ACC112 (cell line): ENCODE measurements around the gene PDE9A.
"Not testable (repeated sequence)": the region's sequence is repeated elsewhere in the genome, so short reads cannot be mapped to it uniquely, and the experiment has no call there.

Experiments used
- H2AFZ ChIP-seq: fragments of 200-600 bp; sonication (generic); one replicate; pipeline ENCODE4 v1.6.0; 2017; ENCODE audit warnings: antibody characterized with exemption, low read length; ENCODE audit not compliant: unreplicated experiment
- H3K27ac ChIP-seq: fragments of 200-600 bp; sonication (generic); 2 replicates; pipeline ENCODE4 v1.5.1; 2014; ENCODE audit warnings: low read depth, mild to moderate bottlenecking, antibody characterized with exemption, low read length, moderate library complexity
- H3K27me3 ChIP-seq: fragments of 200-600 bp; sonication (generic); 2 replicates; pipeline ENCODE4 v1.6.1; 2014; ENCODE audit warnings: mild to moderate bottlenecking, antibody characterized with exemption, low read length, moderate library complexity, mixed read lengths; ENCODE audit not compliant: insufficient read depth
- H3K36me3 ChIP-seq: fragments of 200-600 bp; sonication (generic); 2 replicates; pipeline ENCODE4 v1.6.1; 2016; ENCODE audit warnings: mild to moderate bottlenecking, antibody characterized with exemption, low read length, moderate library complexity, mixed read lengths; ENCODE audit not compliant: insufficient read depth
- H3K4me1 ChIP-seq: fragments of 200-600 bp; sonication (generic); one replicate; pipeline ENCODE4 v1.6.1; 2016; ENCODE audit warnings: low read length, mixed read lengths; ENCODE audit not compliant: insufficient read depth, unreplicated experiment, control insufficient read depth
- H3K4me3 ChIP-seq: fragments of 200-600 bp; sonication (generic); 2 replicates; pipeline ENCODE4 v1.5.1; 2014; ENCODE audit warnings: mild to moderate bottlenecking, low read depth, low read length
- H3K79me2 ChIP-seq: fragments of 200-600 bp; sonication (generic); one replicate; pipeline ENCODE4 v1.6.0; 2016; ENCODE audit warnings: low read length; ENCODE audit not compliant: control insufficient read depth, unreplicated experiment, insufficient read depth

PDE9A gene

DNA sequence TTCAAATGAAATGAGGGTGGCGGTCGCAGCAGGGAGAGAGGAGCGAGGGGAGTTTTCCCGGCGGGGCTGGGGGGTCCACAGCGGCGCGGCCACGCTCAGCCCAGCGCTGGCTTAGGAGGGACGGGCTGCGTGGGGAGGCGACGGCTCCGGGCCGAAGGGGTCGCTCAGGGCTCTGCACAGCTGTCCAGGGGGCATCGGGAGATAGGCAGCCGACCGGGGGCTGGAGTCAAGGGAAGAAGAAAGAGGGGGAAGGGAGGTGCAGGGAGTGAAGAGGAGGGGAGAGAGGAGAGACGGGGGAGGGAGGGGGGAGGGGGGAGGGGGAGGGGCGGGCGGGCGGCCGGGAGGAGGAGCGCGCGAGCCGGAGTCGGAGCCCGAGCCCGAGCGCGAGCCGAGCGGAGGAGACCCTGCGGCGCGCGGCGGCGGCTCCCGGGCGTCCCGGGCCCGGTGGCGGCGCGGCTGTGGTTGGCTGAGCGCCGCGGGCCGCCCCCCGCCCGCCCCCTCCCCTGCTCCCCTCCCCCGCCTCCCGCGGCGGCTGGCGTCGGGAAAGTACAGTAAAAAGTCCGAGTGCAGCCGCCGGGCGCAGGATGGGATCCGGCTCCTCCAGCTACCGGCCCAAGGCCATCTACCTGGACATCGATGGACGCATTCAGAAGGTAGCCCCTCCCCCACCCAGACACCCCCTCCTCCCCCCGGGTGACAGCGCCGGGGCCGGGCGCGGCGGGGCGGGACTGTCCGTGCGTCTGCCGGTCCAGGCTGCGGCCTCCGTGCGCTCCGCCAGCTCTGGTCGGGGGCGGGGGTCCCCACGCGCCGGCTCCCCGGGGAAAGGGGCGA lies at the start of gene PDE9A:
Gene PDE9A, plus strand, starts transcription at position 391 of the 831 bp plus-strand sequence. Its CDS starts 194 bp downstream, at position 585.
- no peaks in the 10 kb centered on the region for H3K36me3 ChIP-seq
- peak within 1 kb of the TSS; percentile 77 for H2AFZ ChIP-seq
- H3K27ac ChIP-seq: no peak within 1 kb of the TSS
- H3K27me3 ChIP-seq: peaks cover 37% of the 10 kb centered on the region
- H3K79me2 ChIP-seq: no peaks in the 10 kb centered on the region
- peak within 1 kb of the TSS; percentile 81 for H3K4me3 ChIP-seq
- H3K4me1 ChIP-seq: peaks cover 9% of the 10 kb centered on the region

DNA sequence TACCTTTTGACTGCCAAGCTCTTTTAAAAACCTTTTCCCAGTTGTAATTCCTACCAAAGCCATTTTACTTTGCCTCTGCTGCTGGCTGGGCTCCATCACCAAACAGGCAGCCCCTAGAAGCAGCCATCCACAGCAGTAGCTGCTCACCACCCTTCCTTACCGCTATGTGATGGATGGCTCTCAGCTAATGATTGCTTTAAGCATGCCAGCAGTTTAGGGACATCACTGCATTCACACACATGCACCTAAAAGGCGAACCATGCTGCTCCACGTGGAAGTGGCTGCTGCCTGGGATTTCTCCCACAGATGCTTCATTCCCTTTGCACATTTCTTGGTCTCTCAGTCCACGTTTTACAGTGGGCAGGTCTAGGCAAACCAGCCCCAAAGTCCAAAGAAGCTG lies 46.3 kb upstream of the PDE9A start:
- no peak overlapping the region for H3K27ac ChIP-seq
- H3K4me1 ChIP-seq: no peaks in the 10 kb centered on the region
- H3K27me3 ChIP-seq: peaks cover 20% of the 10 kb centered on the region
- H3K36me3 ChIP-seq: no peaks in the 10 kb centered on the region
- no peak overlapping the region for H2AFZ ChIP-seq
- H3K4me3 ChIP-seq: no peak overlapping the region
- H3K79me2 ChIP-seq: no peaks in the 10 kb centered on the region

GRCh38 chr21:42607525-42608102 lies 45.8 kb upstream of the PDE9A start:
- H3K4me1 ChIP-seq: no peaks in the 10 kb centered on the region
- H3K36me3 ChIP-seq: no peaks in the 10 kb centered on the region
- peaks cover 20% of the 10 kb centered on the region for H3K27me3 ChIP-seq
- no peak overlapping the region for H3K4me3 ChIP-seq
- H3K27ac ChIP-seq: no peak overlapping the region
- no peak overlapping the region for H2AFZ ChIP-seq
- no peaks in the 10 kb centered on the region for H3K79me2 ChIP-seq

- Histone ChIP-seq H3K27ac (no peak overlapping the region), H2AFZ (no peak overlapping the region), H3K4me1 (no peaks in the 10 kb centered on the region), H3K36me3 (no peaks in the 10 kb centered on the region), H3K27me3 (peaks cover 20% of the 10 kb centered on the region), H3K79me2 (no peaks in the 10 kb centered on the region), H3K4me3 (no peak overlapping the region)
These were observed 45.0 kb upstream of the PDE9A start for GRCh38 chr21:42608446-42608845.

GRCh38 chr21:42609811-42610210 lies 43.6 kb upstream of the PDE9A start:
- no peaks in the 10 kb centered on the region for H3K4me1 ChIP-seq
- no peaks in the 10 kb centered on the region for H3K36me3 ChIP-seq
- H3K4me3 ChIP-seq: no peak overlapping the region
- H3K27ac ChIP-seq: no peak overlapping the region
- H2AFZ ChIP-seq: no peak overlapping the region
- peaks cover 10% of the 10 kb centered on the region for H3K27me3 ChIP-seq
- H3K79me2 ChIP-seq: no peaks in the 10 kb centered on the region

DNA sequence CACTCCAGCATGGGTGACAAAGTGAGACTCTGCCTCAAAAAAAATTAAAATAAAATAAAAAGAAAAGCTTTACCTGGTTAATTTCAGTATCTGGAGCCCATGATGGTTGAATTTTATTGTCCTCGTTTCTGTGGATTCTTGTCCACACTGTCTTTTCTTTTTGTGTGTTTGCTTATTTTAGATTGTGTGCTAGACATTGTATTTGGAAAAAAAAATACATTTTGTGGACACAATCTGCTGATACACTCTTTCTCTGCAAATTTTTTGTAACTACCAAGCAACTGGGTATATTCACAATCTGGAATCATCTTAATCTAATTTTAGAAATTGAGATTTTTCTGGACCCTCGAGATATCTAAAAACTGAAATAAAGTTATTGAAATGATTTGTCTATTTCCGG lies 41.6 kb upstream of the PDE9A start:
- Histone ChIP-seq H3K27ac (no peak overlapping the region), H2AFZ (no peak overlapping the region), H3K79me2 (no peaks in the 10 kb centered on the region), H3K4me3 (no peak overlapping the region), H3K4me1 (no peaks in the 10 kb centered on the region), H3K27me3 (peaks cover 9% of the 10 kb centered on the region; the same call in 1 of the 2 replicates), H3K36me3 (no peaks in the 10 kb centered on the region)

- H2AFZ ChIP-seq: no peak overlapping the region
- no peak overlapping the region for H3K27ac ChIP-seq
- H3K4me1 ChIP-seq: no peaks in the 10 kb centered on the region
- H3K4me3 ChIP-seq: no peak overlapping the region
- H3K79me2 ChIP-seq: no peaks in the 10 kb centered on the region
- H3K27me3 ChIP-seq: peaks cover 14% of the 10 kb centered on the region; the same call in 1 of the 2 replicates
- H3K36me3 ChIP-seq: no peaks in the 10 kb centered on the region
These were observed 41.0 kb upstream of the PDE9A start for GRCh38 chr21:42612390-42612789.

- H3K79me2 ChIP-seq: no peaks in the 10 kb centered on the region
- H3K4me3 ChIP-seq: no peak overlapping the region
- no peak overlapping the region for H2AFZ ChIP-seq
- peaks cover 28% of the 10 kb centered on the region for H3K27me3 ChIP-seq
- H3K27ac ChIP-seq: no peak overlapping the region
- no peaks in the 10 kb centered on the region for H3K36me3 ChIP-seq
- H3K4me1 ChIP-seq: no peaks in the 10 kb centered on the region
These were observed 39.7 kb upstream of the PDE9A start for GRCh38 chr21:42613756-42614155.

DNA sequence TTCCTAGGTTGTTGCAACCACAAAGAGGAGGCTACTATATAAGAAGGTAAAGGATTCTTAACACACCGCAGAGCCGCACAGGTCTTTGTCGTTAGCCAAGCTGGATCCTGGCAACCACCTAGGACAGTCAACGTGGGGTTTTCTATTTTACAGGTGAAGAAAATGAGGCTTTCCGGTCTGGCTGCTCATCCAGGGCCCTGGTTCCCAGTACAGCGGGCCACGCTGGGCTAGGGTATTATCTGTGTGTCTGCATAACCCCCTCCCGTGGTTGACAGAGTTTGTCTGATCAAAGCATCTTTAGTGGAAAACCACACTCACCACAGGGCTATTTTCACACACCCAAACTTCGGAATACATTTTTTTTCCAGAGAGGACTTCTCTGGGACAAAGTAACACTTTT lies 39.0 kb upstream of the PDE9A start:
- Histone ChIP-seq H3K36me3 (no peaks in the 10 kb centered on the region), H3K27ac (no peak overlapping the region), H3K4me1 (no peaks in the 10 kb centered on the region), H3K27me3 (peaks cover 35% of the 10 kb centered on the region), H3K4me3 (no peak overlapping the region), H3K79me2 (no peaks in the 10 kb centered on the region), H2AFZ (no peak overlapping the region)

DNA sequence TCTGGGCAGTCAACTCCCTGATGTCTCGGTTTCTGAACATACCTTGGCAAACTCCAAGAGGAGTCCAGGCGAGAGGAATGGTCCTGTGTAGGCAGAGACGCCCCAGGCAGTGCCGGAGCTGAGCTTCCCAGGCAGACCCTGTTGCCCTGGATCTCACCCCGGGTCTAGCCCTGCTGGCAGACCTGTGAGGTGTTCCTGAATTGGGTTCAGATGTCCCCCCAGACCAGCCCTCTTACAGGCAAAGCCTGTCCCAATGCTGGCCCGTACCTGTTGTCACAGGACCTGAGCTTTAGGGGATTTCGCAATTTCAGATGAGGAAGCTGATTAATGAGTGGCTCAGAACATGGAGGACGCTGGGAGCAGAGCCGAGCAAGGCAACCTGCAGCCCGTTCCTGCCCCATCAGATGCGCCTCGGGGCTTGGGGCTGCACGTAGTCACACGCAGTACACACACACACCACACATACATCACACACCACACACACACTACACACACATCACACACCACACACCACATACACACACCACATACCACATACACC lies 38.5 kb upstream of the PDE9A start:
- Histone ChIP-seq H3K79me2 (no peaks in the 10 kb centered on the region), H3K27me3 (peaks cover 39% of the 10 kb centered on the region), H3K36me3 (no peaks in the 10 kb centered on the region), H3K27ac (no peak overlapping the region), H3K4me1 (no peaks in the 10 kb centered on the region), H2AFZ (no peak overlapping the region), H3K4me3 (no peak overlapping the region)

DNA sequence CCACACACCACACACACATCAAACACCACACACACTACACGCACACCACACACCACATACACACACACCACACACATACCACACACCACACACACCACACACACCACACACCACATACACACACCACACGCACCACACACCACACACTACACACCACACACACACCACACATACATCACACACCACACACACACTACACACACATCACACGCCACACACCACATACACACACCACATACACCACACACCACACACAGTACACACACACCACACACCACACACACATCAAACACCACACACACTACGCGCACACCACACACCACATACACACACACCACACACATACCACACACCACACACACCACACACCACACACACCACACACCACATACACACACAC lies 38.0 kb upstream of the PDE9A start:
- H3K27ac ChIP-seq, H3K4me3 ChIP-seq, H2AFZ ChIP-seq, H3K79me2 ChIP-seq, H3K36me3 ChIP-seq, H3K4me1 ChIP-seq: not testable (repeated sequence)
- H3K27me3 ChIP-seq: peaks cover 44% of the 10 kb centered on the region
